Testis (tissue), 3 donors: ENCODE data around the gene GCNT2. TPM values are rescaled to one million over a fixed set of nuclear protein-coding genes. Genes with fewer than 3 reads are reported as not detected.
"Not testable (repeated sequence)": the region's sequence is repeated elsewhere in the genome, so short reads cannot be mapped to it uniquely, and the experiment has no call there.

ENCODE experiments used
- DNase-seq: peaks from one replicate; pipeline ENCODE4 v3.0.0-alpha.2; 2019
- H3K27ac ChIP-seq, 2 donors: fragments of 200-600 bp; sonication (generic); one replicate each; pipeline ENCODE4 v1.5.1; 2019
- H3K27me3 ChIP-seq: fragments of 200-600 bp; sonication (generic); one replicate; pipeline ENCODE4 v1.5.1; 2019
- H3K36me3 ChIP-seq: fragments of 200-600 bp; sonication (generic); one replicate; pipeline ENCODE4 v1.5.1; 2017; ENCODE audit warnings: low read depth; ENCODE audit errors: missing control alignments
- H3K4me1 ChIP-seq: fragments of 200-600 bp; sonication (generic); one replicate; pipeline ENCODE4 v1.5.1; 2019
- H3K4me3 ChIP-seq, 2 donors: fragments of 200-600 bp; sonication (generic); one replicate each; pipeline ENCODE4 v1.5.1; 2017 to 2019
- H3K9me3 ChIP-seq: fragments of 200-600 bp; sonication (generic); one replicate; pipeline ENCODE4 v1.5.1; 2017
- CTCF ChIP-seq, 3 experiments: fragments of 450-650 bp in 2 of 3; fragments of 200-600 bp in 1 of 3; sonication (generic) in 1 of 3; IDR thresholded peaks; one replicate each; pipeline ENCODE4 v1.5.1; 2016 to 2019; ENCODE audit warnings: antibody characterized with exemption in 3 of 3, mild to moderate bottlenecking in 2 of 3, moderate library complexity in 1 of 3
- POLR2A ChIP-seq: fragments of 450-650 bp; IDR thresholded peaks from one replicate; pipeline ENCODE4 v1.6.1; 2017; ENCODE audit warnings: antibody characterized with exemption, mild to moderate bottlenecking, moderate library complexity
- WGBS, 2 donors: methylation state at CpG; one replicate each; pipeline ENCODE4 v1.1.5; 2018; 5-methylcytosine and 5-hydroxymethylcytosine counted together
- intact Hi-C: fragments of 100-400 bp; cut with DNase I; formaldehyde crosslinking; loops from one replicate; pipeline ENCODE4 v1.15.1; 2023; ENCODE audit warnings: low total_unique reads
- polyA plus RNA-seq: library from polyadenylated mRNA; stranded (reverse); fragments of 350-450 nt; fragmentation: Illumina TruSeq; extraction: RNeasy Lipid Tissue Mini Kit (QIAGEN cat#74804); gene quantifications from one replicate; pipeline ENCODE4 v1.2.3, GENCODE V29; 2014; ENCODE audit warnings: low read depth, low replicate concordance; ENCODE audit not compliant: insufficient read depth
- total RNA-seq, 2 donors: library from RNA; depleted of rRNA; stranded (reverse); fragments of >200 nt; gene quantifications; one replicate each; pipeline ENCODE4 v1.2.3, GENCODE V29; 2016

Gene GCNT2
- total and polyA plus RNA-seq, 3 donors from 2014 or later: 12.8 to 28.0 (median 17.0) TPM

GRCh38 chr6:10481101-10481500, 40.0 kb upstream of the GCNT2 start:
- H3K27ac ChIP-seq: no peak overlapping the region
- no peaks in the 10 kb centered on the region for H3K27me3 ChIP-seq
- no peak overlapping the region for H3K4me3 ChIP-seq
- H3K4me1 ChIP-seq: no peaks in the 10 kb centered on the region
- TF ChIP-seq CTCF (IDR thresholded peaks at IDR 0.05) (no peak), POLR2A (no peak)
- no peaks in the 10 kb centered on the region for H3K36me3 ChIP-seq
- DNase-seq: no peak
- WGBS, 2 donors: 44 to 59% methylated on average over 1 of the region's 1 CpG
- H3K9me3 ChIP-seq: no peaks in the 10 kb centered on the region
- intact Hi-C loops: no loop called here

- no peak for DNase-seq
- intact Hi-C loops: no loop called here
- no peak overlapping the region for H3K27ac ChIP-seq
- peak overlapping the region; percentile 24 to 27 for H3K4me3 ChIP-seq
- H3K9me3 ChIP-seq: no peaks in the 10 kb centered on the region
- no peaks in the 10 kb centered on the region for H3K4me1 ChIP-seq
- TF ChIP-seq POLR2A (no peak), CTCF (IDR thresholded peaks at IDR 0.05) (no peak)
- no peaks in the 10 kb centered on the region for H3K36me3 ChIP-seq
- H3K27me3 ChIP-seq: no peaks in the 10 kb centered on the region
- WGBS, 2 donors: 74 to 91% methylated on average over 3 to 38 of the region's 46 CpGs
Observed at GRCh38 chr6:10482636-10483257, 38.4 kb upstream of the GCNT2 start.

- no peak overlapping the region for H3K4me3 ChIP-seq
- no peak for TF ChIP-seq POLR2A
- no peak for DNase-seq
- no peaks in the 10 kb centered on the region for H3K9me3 ChIP-seq
- no peaks in the 10 kb centered on the region for H3K36me3 ChIP-seq
- H3K27ac ChIP-seq: no peak overlapping the region
- H3K27me3 ChIP-seq: no peaks in the 10 kb centered on the region
- WGBS, 2 donors: 51 to 75% methylated on average over 3 of the region's 3 CpGs
- H3K4me1 ChIP-seq: no peaks in the 10 kb centered on the region
- intact Hi-C loops: no loop called here
Observed at GRCh38 chr6:10484912-10485311, 36.2 kb upstream of the GCNT2 start.

GRCh38 chr6:10485406-10485805, 35.7 kb upstream of the GCNT2 start:
- Histone ChIP-seq H3K27ac (no peak overlapping the region), H3K36me3 (no peaks in the 10 kb centered on the region), H3K4me1 (no peaks in the 10 kb centered on the region), H3K9me3 (no peaks in the 10 kb centered on the region), H3K4me3 (no peak overlapping the region), H3K27me3 (no peaks in the 10 kb centered on the region)
- no peak for TF ChIP-seq CTCF (IDR thresholded peaks at IDR 0.05)
- no peak for TF ChIP-seq POLR2A
- intact Hi-C loops: no loop called here
- no peak for DNase-seq
- 75 to 78% methylated on average over 7 of the region's 7 CpGs for WGBS, 2 donors

- no peak overlapping the region for H3K27ac ChIP-seq
- H3K4me1 ChIP-seq: no peaks in the 10 kb centered on the region
- TF ChIP-seq CTCF (IDR thresholded peaks at IDR 0.05): no peak
- TF ChIP-seq POLR2A: no peak
- no peak overlapping the region for H3K4me3 ChIP-seq
- no peaks in the 10 kb centered on the region for H3K36me3 ChIP-seq
- DNase-seq: no peak
- H3K27me3 ChIP-seq: no peaks in the 10 kb centered on the region
- no peaks in the 10 kb centered on the region for H3K9me3 ChIP-seq
- intact Hi-C loops: no loop called here
- 70 to 78% methylated on average over 4 of the region's 4 CpGs for WGBS, 2 donors
Observed at GRCh38 chr6:10486215-10486614, 34.9 kb upstream of the GCNT2 start.

GRCh38 chr6:10486944-10487588, 34.1 kb upstream of the GCNT2 start:
- H3K27ac ChIP-seq, H3K4me1 ChIP-seq, H3K36me3 ChIP-seq, H3K9me3 ChIP-seq, intact Hi-C loops, DNase-seq, H3K27me3 ChIP-seq: not testable (repeated sequence)
- 63 to 75% methylated on average over 8 to 9 of the region's 9 CpGs for WGBS, 2 donors
- peak overlapping the region in 1 of 2 donors; percentile 34 for H3K4me3 ChIP-seq
